GM19043 (cell line): ENCODE measurements around the gene MGAT5.

ENCODE experiments used
- ATAC-seq: cut with Tn5 transposase; IDR thresholded peaks from one replicate; pipeline ENCODE4 v1.9.1; 2021; ENCODE audit warnings: low read depth; ENCODE audit not compliant: unreplicated experiment

MGAT5 gene

GRCh38 chr2:134253804-134254203 is at the start of gene MGAT5:
TSS of gene MGAT5 (plus strand) at chr2:134254072. CDS start at chr2:134254404, 332 bp downstream.
- ATAC-seq = peak; percentile 14

DNA sequence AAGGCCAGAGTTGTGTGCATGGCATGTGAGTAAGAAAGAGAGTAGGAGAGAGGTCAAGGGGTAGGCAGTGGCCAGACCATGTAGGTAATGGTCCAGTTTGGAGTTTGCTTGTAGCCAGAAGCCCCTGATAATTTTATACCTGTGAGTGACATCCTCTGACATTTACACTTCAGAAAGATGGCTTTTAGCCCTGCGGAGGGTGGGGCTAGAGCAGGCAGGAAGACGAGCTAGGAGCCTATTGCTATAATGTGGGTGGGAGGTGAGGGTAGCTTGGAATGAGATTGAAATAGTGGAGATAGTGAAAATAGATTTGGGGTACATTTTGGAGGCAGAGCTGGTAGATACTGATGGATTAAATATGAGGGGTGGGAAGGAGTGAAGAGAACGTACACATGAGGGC is 48.8 kb upstream of the MGAT5 start:
- ATAC-seq = no peak

DNA sequence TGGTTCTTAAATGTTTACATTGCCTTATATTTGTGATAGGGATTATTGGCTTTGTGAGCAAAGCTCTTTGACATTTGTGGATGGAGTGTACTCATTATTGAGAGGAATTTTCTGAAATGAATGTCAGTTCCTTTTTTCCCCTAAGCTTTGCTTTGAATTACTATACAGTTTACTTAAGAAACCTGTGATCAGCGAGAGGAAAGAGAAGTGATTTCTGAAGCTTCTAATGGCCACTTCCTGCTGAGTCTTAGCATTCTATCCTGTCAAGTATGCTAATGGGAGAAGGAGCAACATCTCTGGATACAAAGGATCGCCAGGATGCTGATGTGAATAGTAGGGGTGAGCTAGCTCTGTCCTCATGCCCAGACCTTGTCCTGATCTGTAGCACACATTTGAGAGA is 47.8 kb upstream of the MGAT5 start:
- ATAC-seq = peak; percentile 46

GRCh38 chr2:134206573-134206972 is 47.3 kb upstream of the MGAT5 start:
- no peak for ATAC-seq

GRCh38 chr2:134207589-134208209 is 46.2 kb upstream of the MGAT5 start:
- ATAC-seq = peak; percentile 73

DNA sequence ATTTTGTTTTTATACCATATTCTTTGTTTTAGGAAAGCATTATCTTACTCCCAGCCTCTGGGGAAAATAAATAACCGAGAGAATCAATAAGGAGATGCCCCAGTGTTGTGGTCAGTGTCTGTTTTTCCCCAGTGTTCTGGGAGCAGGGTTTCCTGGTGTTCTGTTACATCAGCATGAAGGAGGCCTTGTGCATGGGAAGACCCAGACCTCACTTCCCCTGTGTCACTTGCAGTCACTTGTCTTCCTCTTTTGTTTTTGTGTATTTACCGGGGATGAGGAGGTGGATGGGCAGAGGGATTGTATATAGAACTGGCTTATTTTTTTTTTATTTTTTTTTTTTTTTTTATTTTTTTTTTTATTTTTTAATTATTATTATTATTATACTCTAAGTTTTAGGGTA is 45.0 kb upstream of the MGAT5 start:
- ATAC-seq = no peak

DNA sequence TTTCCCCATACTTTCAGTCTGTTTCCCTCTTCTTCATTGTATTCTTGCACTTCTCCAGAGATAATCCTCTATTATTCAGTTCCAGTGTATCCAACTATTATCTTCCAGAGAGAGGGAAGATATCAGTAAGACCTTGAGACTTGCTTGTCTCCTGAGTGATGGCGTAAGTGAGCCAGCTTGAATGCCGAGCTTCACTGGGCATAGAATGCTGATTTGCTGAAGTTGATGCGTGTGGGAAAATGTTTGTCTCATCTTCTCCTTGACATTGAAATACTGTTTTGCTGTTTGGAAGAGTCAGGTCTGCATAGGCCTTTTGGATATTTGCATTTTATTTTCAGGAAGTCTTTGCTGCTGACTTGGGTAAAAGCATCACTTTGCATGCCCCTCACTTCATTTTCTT is 41.1 kb upstream of the MGAT5 start:
- no peak for ATAC-seq

GRCh38 chr2:134216152-134216829 is 37.6 kb upstream of the MGAT5 start:
- no peak for ATAC-seq

- no peak for ATAC-seq
Measured at GRCh38 chr2:134217351-134217750, 36.5 kb upstream of the MGAT5 start.

DNA sequence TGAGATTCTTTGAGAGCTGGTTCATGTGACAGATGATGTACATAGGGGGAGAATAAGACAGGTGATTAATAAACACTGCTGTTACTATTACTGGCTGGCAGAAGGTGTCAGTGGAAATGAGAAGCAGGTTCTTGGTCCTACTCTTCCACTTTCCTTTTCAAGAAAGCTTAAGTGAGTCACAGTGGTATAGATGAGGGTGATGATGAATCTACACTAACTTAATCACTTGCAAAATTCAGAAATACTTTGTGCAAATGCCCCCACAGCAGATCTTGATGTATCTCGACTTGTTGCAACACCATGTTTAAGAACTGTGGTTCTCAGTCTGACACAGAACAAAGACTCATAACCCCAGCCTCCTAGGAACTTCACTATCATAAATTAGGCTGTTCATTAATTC is 35.9 kb upstream of the MGAT5 start:
- peak; percentile 74 for ATAC-seq

- ATAC-seq = peak; percentile 34
Measured at GRCh38 chr2:134218414-134218813, 35.5 kb upstream of the MGAT5 start.

DNA sequence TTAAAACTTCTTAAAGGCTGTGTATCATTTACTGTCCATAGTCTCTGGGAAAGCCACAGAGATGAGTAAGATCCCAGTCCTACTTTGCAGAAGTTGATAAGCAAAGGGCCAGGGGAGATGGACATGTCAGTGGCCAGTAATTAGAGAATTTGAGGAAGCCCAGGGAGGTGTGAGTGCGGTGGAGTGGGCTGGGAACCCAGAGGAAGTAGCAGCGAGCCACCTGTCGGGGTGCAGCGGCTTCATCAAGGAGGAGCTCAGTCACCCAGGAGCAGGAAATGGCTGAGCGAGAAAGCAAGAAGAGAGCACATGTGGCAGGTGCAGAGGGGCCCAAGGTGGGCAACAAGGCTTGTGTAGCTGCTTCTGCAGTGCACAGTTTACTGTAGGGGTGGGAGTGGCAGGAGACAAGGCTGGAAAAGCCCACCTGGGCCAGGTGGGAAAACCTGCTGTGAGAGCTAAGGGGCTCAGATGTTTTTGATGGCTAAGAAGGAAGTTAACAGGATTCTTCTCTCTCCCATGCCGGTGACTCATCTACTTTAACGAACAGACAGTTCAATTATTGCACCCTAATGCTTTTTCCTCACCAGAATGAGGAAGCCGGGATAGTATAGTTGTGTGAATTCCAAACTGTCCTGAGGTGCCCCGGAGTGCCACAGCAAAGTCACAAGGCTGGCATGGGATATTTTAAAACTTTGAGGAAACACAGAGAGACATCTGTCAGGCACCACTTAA is 34.8 kb upstream of the MGAT5 start:
- peak; percentile 65 for ATAC-seq

GRCh38 chr2:134220344-134220974 is 33.4 kb upstream of the MGAT5 start:
- no peak for ATAC-seq

DNA sequence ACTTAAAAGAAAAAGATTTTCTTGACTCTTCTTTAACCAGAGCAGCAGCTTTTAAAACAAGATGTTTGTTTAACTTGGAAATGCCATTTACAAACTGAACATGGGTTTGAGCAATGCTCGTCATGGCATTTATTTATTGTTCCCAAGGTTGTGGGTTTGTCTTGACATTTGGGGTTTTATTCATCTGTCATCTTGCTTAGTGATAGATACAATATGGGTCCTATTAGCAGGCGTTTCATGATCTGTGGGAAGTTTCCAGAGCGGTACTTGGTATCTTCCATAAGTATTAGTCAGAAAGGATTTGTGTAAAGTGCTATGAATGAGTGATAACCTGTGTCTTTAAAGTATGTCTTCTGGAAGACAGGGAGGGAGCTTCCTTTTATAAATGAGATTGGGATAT is 29.9 kb upstream of the MGAT5 start:
- ATAC-seq = no peak

- no peak for ATAC-seq
Measured at GRCh38 chr2:134225173-134225572, 28.7 kb upstream of the MGAT5 start.

GRCh38 chr2:134225841-134226240 is 28.0 kb upstream of the MGAT5 start:
- ATAC-seq = no peak

DNA sequence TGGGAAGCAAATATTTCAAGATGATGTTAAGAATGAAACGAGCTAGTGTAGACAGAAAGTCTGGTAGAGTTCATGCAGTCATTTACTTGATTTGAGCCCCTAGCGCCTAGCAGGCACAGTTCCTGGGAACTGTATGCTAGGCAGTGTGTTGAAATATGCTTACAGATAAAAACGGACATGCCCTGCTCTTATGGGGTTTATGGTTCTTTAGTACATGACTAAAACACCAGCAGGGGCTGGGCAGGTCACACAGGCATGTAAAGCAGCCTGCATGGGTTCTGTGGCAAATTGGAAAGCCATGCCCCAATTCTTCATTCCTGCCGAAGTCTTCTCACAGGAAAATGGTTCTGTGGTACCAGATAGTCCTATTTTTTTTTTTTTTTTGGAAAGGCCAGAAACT is 27.3 kb upstream of the MGAT5 start:
- ATAC-seq = no peak

DNA sequence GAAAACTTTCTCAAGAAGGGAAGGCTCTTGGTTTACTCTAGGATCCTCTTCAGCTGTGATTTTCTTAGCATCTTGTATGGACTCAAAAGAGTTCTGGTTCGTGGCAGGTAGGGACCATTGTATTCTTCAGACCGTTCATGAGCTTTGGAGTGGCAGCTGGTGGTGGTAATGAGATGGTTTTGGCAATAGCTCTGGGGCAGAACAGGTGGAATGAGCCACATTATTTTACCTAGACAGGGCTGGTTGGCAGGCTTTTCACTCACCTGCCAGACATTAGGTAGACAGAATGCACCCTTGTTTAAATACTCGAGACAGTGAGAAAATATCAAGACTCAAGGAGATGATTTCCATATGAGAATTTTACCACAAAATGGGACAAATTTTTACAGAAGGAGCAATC is 26.2 kb upstream of the MGAT5 start:
- no peak for ATAC-seq

DNA sequence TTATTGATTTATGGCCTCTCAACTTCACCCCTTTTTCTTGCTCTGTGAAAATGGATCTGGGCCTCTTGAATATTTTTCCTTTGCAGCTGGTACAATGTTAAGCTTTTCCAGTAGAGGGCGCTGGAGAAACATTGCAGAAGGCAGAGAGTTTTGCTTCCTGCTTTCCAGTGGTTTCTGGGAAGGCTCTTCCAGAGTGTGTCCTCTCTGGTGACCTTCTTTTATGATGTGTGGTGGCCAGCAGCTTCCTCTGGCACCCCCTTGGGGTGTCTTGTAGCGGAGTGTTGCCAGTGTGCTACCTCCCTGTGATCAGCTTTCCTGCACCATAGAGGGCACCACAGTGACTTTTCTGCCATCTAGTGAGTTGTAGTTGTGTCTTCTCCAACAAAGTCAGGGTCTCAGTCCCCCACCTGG is 25.4 kb upstream of the MGAT5 start:
- no peak for ATAC-seq

GRCh38 chr2:134229540-134229939 is 24.3 kb upstream of the MGAT5 start:
- no peak for ATAC-seq

- ATAC-seq = no peak
Measured at GRCh38 chr2:134230885-134231284, 23.0 kb upstream of the MGAT5 start.
